ENCODE results near the gene CEP68.

DNA sequence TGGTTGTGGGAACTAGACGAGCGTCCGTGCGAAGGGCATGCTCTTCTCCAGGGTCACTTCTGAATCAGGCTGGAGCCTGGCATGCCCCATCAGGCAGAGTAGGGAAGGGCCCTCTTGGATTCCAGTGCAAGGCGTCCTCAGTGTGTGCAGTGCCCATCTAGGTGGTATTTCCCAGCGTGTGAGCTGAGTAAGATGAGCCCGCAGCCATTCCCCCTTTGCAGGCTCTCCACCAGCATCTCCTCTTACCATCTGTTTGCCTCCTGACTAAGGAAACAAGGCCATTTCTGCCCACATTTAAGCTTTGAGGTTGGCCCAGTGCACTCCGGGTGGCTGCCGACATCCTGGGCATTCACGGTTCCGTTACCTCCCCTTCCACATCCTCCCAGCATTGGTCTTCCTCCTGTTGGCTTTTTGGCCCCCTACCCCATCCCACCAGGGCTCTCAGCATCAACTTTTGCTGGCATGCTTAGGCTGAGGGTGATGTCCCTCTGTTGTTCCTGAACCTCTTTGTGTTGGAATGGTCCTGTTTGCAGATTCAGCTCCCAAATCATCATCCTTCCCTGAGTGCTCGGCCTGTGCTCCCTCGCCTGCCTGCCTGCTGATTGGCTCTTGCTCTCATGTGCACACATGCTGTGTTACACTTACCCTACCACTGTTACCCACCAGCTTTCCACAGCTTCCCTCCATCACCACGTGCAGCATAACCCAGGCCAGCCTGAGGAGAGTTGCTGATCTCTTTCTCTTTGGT is 11.8 kb downstream of the CEP68 start:
- TF ChIP-seq, protein P1, sequence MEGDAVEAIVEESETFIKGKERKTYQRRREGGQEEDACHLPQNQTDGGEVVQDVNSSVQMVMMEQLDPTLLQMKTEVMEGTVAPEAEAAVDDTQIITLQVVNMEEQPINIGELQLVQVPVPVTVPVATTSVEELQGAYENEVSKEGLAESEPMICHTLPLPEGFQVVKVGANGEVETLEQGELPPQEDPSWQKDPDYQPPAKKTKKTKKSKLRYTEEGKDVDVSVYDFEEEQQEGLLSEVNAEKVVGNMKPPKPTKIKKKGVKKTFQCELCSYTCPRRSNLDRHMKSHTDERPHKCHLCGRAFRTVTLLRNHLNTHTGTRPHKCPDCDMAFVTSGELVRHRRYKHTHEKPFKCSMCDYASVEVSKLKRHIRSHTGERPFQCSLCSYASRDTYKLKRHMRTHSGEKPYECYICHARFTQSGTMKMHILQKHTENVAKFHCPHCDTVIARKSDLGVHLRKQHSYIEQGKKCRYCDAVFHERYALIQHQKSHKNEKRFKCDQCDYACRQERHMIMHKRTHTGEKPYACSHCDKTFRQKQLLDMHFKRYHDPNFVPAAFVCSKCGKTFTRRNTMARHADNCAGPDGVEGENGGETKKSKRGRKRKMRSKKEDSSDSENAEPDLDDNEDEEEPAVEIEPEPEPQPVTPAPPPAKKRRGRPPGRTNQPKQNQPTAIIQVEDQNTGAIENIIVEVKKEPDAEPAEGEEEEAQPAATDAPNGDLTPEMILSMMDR (conservative IDR thresholded peaks at IDR 0.05 in 1 of 2, IDR thresholded peaks at IDR 0.05 in 1 of 2; ENCODE audit: low read depth in 1 of 2, low read length in 2 of 2): no peak
- TF ChIP-seq EZH2 (IDR thresholded peaks at IDR 0.05; ENCODE audit: low read length, missing control alignments): no peak
